PC-9 (cell line): ENCODE data around the gene SMCO1.

ENCODE experiments used
- EZH2 ChIP-seq: fragments of 200-600 bp; sonication (generic); IDR thresholded peaks from 2 replicates; pipeline ENCODE4 v1.8.0; 2017; ENCODE audit warnings: antibody characterized with exemption, low read depth
- TF ChIP-seq, protein P1 (sequence below): fragments of 200-600 bp; sonication (generic); conservative IDR thresholded peaks from 2 replicates; pipeline ENCODE4 v1.6.1; 2017; ENCODE audit warnings: mixed run types, antibody characterized with exemption, mild to moderate bottlenecking, moderate library complexity

DNA sequence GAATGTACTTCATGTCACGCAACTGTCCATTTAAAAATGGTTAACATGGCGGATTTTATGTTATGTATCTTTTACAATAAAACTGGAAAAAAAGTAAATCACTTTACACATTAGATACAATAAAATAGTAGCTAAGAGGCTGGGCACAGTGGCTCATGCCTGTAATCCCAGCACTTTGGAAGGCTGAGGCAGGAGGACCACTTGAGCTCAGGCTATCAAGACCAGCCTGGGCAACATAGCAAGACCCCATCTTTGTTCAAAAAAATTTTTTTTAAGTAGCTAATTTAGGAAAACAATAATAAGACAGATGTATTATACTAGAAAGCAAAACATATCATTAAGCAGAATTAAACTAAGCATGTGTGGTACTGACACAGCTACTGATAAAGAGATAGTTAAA, 23.1 kb downstream of the SMCO1 start:
- TF ChIP-seq, protein P1, sequence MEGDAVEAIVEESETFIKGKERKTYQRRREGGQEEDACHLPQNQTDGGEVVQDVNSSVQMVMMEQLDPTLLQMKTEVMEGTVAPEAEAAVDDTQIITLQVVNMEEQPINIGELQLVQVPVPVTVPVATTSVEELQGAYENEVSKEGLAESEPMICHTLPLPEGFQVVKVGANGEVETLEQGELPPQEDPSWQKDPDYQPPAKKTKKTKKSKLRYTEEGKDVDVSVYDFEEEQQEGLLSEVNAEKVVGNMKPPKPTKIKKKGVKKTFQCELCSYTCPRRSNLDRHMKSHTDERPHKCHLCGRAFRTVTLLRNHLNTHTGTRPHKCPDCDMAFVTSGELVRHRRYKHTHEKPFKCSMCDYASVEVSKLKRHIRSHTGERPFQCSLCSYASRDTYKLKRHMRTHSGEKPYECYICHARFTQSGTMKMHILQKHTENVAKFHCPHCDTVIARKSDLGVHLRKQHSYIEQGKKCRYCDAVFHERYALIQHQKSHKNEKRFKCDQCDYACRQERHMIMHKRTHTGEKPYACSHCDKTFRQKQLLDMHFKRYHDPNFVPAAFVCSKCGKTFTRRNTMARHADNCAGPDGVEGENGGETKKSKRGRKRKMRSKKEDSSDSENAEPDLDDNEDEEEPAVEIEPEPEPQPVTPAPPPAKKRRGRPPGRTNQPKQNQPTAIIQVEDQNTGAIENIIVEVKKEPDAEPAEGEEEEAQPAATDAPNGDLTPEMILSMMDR: no peak
- TF ChIP-seq EZH2: no peak
